Pons (tissue), 1 donor: Measurements from ENCODE around the gene LDLRAD4.

Experiments
- DNase-seq: peaks from one replicate; pipeline ENCODE4 v3.0.0-alpha.2; 2016; ENCODE audit warnings: low spot score

Gene LDLRAD4

GRCh38 chr18:13430663-13431062 lies 212.1 kb downstream of the LDLRAD4 start:
- DNase-seq = no peak

DNA sequence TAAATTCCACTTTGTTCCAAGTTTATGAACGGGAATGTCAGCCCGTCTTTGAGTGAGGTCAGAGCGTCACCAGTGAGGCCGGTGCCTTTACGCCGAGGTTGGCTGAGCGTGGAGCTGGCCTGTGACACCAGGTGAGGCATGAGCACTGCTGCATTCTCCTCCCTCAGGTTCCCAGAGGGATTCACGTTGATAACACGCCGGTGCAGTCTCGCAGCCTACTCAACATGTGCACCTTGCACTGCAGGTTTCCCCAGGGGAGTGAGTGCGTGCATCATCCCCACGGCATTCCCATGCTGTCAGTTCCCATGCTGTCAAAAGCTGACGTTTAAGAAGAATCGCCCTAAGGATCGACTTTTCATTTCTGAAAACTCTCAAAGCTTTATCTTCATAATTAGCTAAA lies 213.3 kb downstream of the LDLRAD4 start:
- DNase-seq = no peak

- no peak for DNase-seq
These were observed 214.6 kb downstream of the LDLRAD4 start for GRCh38 chr18:13433125-13433524.

GRCh38 chr18:13433685-13434084 lies 215.1 kb downstream of the LDLRAD4 start:
- no peak for DNase-seq

- DNase-seq = no peak
These were observed 216.3 kb downstream of the LDLRAD4 start for GRCh38 chr18:13434854-13435253.

DNA sequence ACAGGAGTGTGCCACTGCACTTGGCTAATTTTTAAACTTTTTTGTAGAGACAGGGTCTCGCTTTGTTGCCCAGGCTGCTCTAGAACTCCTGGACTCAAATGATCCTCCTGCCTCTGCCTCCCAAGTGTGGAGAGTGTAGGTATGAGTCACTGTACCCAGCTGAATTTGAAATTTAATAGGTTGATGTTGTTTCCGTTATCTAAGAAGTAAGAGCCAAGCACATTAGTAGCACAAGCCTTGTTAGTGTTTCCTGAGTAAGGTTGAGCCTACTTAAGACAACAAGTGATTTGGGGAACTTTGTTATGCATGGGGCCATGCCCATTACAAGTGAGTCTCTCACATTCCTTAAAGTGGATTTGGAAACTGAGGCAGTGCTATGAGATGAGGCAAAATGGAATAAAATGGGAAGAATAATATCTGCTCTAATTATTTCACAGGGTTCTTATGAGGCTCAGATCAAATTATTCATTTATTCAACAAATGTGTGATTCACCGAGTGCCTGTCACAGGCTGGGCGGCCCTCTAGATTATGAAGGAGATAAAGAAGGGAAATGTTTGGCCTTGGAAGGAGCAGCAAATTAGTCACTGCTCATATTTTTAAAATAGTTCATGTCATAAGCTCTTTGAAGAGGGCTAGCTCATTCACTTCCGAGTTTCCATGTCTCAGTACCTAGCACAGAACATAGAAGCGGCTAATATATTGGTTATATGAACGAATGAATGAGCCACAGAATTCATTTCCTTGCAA lies 217.2 kb downstream of the LDLRAD4 start:
- no peak for DNase-seq

DNA sequence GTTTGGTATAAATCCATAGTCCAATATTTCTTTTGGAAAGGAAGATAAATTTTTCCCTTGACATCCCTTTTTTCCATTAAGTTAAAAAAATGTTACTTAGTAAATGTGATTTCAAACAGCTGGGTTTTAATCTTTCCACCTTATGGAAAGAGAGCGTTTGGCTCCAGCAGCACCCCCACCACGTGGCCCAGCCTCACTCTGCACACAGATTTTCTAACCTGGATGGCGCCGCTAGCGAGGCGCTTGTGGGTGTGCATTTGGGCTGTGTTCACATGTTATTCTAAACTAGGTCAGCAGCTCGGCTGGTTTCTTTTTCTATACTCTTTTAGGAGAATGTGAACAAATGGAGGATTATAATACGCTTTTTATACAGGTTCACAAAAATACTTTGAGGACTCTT lies 218.0 kb downstream of the LDLRAD4 start:
- no peak for DNase-seq

DNA sequence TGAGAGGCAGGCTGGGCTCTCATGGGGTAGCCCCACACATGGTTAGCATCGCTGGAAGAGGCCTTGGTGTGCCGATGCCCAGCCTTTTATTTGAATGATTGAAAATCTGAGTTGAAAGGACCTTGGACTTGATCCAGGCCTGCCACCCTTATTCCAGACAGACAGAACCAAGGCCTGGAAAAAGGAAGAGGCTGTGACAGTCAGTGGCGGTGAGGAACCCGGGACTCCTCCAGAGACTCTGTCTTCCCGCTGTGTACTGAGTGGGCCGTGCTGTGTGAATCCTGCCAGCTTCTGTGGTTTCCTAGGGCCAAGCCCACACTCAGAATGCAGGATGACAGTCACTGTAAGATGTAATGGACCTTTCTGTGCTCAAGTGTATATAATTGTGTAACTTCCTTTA lies 218.5 kb downstream of the LDLRAD4 start:
- no peak for DNase-seq

DNA sequence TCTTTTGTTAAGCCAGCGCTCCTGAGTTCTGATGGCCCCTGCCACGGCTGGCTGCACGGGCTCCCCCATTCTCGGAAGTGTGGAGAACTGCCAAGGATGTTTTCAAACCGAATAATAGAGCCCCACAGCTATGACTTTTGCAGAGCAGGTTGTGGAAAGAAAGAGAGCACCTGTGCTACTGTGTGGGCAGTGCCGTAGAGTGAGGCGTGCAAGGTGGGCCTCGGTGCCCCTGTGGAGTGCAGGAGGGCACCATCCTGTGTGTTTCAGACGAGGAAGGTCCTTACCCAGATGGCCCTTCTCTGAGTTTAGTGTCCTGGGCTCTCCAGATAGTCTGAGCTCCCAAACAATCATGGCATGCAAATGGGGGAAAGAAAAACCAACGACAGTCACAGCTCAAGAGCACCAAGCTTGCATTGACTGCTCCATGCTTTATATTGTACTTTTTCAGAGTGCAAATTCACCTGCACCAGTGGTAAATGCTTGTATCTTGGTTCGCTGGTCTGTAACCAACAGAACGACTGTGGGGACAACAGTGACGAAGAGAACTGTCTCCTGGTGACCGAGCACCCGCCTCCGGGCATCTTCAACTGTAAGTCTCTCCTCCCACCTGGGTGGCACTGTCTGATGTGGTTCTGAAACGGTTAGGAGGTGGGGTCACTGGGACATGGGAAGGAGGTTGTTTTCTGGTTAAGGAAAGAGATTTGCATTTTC lies 219.4 kb downstream of the LDLRAD4 start:
- DNase-seq = no peak

GRCh38 chr18:13438507-13439056 lies 220.0 kb downstream of the LDLRAD4 start:
- no peak for DNase-seq

DNA sequence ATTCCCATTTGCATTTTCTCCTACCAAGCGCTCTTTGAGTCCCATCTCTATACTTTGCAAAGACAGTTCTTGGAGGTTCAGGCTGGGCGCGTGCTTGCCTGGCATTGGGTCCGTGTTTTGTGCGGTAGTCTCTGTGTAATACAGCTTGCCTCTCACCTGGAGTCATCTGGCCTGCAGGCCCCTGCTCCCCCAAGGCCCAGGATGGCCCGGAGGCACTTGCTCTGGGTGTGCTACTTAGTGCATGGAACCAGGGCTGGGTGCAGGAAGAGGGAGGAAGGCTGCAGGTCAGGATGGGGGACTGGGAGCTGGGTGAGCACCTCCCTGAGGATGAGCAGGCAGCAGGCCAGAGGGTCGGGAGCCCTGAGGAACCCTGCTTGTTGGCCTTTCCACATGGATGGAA lies 220.9 kb downstream of the LDLRAD4 start:
- no peak for DNase-seq

- DNase-seq = no peak
These were observed 222.0 kb downstream of the LDLRAD4 start for GRCh38 chr18:13440277-13441248.

- no peak for DNase-seq
These were observed 223.2 kb downstream of the LDLRAD4 start for GRCh38 chr18:13441736-13442135.

DNA sequence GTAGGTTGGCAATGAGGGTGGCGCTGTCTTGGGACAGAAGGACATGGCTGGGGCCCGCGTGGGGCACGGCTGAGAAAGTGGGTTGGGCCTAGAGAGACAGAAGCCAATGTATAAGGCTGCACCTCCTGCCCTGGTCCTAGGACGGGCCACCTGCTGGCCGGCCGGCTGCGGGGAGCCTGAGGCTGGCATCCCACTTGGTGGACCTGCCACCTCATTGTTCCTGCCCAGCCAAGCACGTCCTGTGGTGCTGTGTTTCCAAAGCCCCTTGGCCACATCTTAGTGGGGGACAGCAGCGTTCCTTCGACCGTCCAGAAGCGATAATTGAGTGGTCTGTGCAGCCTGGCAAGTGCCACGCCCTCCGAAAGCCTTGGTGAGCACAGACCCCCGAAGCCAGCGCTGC lies 223.9 kb downstream of the LDLRAD4 start:
- DNase-seq = no peak

- no peak for DNase-seq
These were observed 225.0 kb downstream of the LDLRAD4 start for GRCh38 chr18:13443552-13443951.

DNA sequence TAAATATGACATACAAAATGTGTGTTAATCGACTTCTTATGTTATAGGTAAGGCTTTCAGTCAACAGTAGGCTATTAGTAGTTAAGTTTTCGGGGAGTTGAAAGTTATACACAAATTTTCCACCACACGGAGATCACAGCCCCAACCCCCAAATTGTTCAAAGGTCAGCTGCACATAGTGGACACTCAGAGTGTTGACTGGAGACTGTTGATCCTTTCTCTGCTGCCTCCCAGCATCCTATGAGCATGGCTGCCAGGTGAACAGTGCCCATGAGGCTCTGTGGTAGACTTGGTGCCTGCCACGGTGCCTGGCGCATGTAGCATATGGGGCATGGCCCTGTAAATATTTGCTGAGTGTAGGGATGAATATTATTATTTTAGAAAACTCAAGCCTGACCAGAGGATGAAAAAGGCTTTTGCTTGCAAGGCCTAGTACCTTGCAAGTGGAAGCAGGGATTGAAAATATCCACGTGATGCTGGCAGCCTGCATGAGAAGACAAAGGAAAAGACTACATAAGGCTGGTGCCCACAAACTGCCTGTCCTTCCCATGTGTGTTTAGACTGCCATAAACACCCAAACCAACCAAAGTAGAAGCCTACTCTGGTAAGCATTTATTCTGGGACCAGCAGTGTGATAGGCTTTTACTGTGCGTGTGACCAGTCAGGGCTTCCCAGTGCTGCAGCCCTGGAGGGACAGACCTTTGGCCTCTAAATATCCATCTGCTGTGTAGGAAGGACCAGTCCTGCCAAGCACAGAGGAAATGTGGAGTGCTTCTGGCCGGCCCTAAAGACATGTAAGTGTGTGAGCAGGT lies 226.1 kb downstream of the LDLRAD4 start:
- no peak for DNase-seq

DNA sequence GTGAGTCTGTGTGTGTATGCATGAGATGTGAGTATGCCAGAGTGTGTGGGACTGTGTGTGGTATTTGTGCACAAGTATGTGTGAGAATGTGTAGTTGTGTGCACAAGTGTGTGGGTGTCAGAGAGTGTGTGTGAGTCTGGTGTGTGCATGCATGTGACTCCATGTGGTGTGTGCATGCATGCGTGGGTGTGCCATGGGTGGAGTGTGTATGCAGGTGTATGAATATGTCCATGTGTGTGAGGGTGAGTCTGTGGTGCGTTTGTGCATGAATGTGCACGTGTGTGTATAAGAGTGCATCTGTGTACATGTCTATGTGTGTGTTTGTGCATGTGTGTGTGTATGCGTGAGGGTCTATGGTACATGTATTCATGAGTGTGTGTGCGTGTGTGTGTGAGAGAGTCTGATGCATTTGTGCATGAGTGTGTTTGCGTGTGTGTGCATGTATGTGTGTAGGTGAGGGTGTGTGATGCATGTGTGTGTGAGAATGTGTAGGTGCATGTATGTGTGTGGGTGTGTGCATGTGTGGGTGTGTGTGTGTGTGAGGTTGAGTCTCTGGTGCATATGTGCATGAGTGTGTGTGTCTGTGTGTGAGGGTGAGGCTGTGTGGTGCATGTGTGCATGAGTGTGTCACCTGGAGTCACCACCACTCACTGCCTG lies 226.8 kb downstream of the LDLRAD4 start:
- no peak for DNase-seq

DNA sequence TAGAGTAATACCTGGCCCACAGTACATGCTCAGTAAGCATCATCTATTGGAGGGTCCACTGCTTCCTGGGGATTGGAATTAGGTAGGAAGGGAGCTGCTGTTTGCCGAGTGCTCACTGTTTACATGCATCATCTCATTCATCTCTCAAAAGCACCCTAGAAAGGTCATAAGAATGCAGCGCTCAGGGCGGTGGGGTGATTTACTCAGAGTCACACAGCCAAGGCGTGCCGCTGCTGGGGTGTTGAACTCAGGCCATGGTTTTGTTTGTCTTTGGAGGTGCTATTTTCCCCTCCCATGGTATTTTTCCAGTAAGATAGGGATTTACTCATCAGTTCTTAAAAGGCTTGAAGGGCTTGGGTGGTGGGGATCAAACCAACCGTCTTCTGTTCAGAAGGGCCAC lies 227.5 kb downstream of the LDLRAD4 start:
- DNase-seq = no peak

DNA sequence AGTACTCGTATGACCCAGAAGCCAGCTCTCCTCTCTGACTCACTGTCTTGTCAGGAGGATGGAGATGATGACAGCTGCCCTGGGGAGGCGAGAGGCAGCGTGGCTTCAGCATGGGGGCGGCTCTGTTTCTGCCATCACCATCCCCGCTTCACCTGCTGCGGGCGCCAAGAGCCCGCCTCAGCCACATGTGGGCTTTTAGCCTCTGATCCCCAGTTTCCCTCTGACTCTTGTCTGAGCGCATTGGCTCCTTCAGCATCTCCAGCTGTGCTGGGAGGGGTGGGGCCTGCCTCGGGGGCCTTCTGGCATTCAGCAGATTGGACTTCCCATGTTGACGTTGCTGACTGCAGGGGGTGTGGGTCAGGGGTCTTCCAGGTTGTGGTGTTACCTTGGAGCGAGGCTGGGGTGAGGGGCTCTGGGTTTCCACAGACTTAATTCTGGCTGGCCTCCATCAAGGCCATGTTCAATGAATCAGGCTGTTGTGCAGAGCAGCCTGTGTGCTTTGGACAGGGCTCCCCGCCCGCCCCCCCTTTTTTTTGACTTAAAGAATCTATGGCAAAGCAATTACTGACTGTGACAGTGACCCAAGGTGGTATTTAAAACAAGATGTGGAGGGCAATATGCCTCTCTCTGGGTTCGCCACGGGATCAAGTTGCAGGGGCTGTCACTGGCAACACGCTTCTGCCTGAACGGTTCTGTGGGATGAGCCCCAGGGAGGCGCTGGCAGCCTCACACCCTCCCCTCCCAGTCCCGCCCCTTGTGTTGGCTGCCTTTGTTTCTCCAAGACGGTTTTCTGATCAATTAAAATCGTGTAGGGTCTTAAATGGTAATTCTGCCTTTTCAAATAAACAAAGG lies 228.3 kb downstream of the LDLRAD4 start:
- no peak for DNase-seq
